ENCODE measurements around the gene EXOC6B. TPM values are rescaled to one million over a fixed set of nuclear protein-coding genes. Genes with fewer than 3 reads are reported as not detected.

The EXOC6B gene
- total and polyA plus RNA-seq, 8 donors: 22.1 to 30.8 (median 25.9) TPM

GRCh38 chr2:72208225-72208624 lies 617.6 kb downstream of the EXOC6B start:
- TF ChIP-seq CTCF (IDR thresholded peaks at IDR 0.05): no peak
- H3K36me3 ChIP-seq: no peaks in the 10 kb centered on the region
- no peaks in the 10 kb centered on the region for H3K27me3 ChIP-seq
- no peaks in the 10 kb centered on the region for H3K4me1 ChIP-seq
- no peak for ATAC-seq
- no peaks in the 10 kb centered on the region for H3K9me3 ChIP-seq
- intact Hi-C loops (cut with DNase I): no loop called here
- H3K27ac ChIP-seq: no peak overlapping the region
- H3K4me3 ChIP-seq: no peak overlapping the region
- DNase-seq: no peak

DNA sequence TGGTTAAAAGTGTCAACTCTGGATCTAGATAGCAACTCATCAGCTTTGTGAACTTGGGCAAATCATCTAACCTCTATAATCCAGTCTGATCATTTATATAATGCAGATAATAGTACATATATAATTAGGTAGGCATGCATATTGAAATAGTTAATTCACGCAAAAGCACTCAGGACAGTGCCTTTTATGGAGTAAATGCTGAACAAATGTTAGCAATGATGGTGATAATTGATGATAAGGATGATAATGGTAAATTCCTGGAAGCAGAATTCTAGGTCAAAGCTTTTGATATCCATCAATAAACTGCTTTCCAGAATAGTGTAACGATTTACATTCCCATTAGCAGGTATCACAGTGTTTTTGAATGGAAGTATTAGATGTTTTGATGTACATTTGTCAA lies 618.5 kb downstream of the EXOC6B start:
- no peaks in the 10 kb centered on the region for H3K4me1 ChIP-seq
- H3K36me3 ChIP-seq: no peaks in the 10 kb centered on the region
- DNase-seq (no peak), ATAC-seq (no peak)
- no peak overlapping the region for H3K27ac ChIP-seq
- no peaks in the 10 kb centered on the region for H3K9me3 ChIP-seq
- TF ChIP-seq CTCF (IDR thresholded peaks at IDR 0.05): no peak
- H3K27me3 ChIP-seq: no peaks in the 10 kb centered on the region
- intact Hi-C loops (cut with DNase I): no loop called here
- H3K4me3 ChIP-seq: no peak overlapping the region

GRCh38 chr2:72205504-72205881 lies 620.3 kb downstream of the EXOC6B start:
- no peaks in the 10 kb centered on the region for H3K4me1 ChIP-seq
- no peak for DNase-seq
- no peaks in the 10 kb centered on the region for H3K9me3 ChIP-seq
- no peak overlapping the region for H3K27ac ChIP-seq
- intact Hi-C loops (cut with DNase I): no loop called here
- no peaks in the 10 kb centered on the region for H3K36me3 ChIP-seq
- ATAC-seq: no peak
- H3K4me3 ChIP-seq: no peak overlapping the region
- no peaks in the 10 kb centered on the region for H3K27me3 ChIP-seq
- no peak for TF ChIP-seq CTCF (IDR thresholded peaks at IDR 0.05)

GRCh38 chr2:72204786-72205503 lies 620.9 kb downstream of the EXOC6B start:
- intact Hi-C loops (cut with DNase I): no loop called here
- no peak for TF ChIP-seq CTCF (IDR thresholded peaks at IDR 0.05)
- Histone ChIP-seq H3K9me3 (no peaks in the 10 kb centered on the region), H3K4me3 (no peak overlapping the region), H3K36me3 (no peaks in the 10 kb centered on the region), H3K4me1 (no peaks in the 10 kb centered on the region), H3K27ac (peak overlapping the region in 1 of 2 donors; percentile 8), H3K27me3 (no peaks in the 10 kb centered on the region)
- no peak for DNase-seq
- ATAC-seq: peak; percentile 64

DNA sequence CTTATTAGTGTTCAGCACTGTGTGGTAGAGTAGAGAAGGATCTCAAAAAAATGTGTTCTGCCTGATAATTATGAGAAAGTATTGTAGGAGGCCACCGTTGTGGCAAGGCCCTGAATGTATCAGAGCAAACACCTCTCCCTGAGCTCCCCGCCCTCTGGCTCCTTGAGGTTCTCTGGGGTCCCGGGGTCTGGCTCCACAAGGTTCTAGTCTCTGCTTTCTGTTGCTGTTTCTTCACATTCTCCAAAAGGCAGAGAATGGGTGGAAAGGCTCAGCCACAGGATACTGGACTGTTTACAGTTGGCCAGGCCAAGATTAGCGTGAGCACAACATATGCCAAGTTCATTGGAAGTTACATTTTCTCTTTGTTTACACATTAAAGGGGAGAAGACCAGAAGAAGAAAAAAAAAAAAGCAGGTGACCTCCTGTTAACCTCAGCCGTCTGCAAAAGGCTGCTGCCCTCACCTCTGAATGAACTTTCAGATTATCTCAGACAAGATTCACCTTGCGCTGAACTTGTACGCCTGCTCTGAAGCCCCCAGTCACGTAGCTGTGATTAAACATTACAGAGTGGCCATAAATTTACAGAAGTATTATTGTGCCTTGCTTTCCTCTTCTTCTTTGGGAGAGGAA lies 621.6 kb downstream of the EXOC6B start:
- H3K4me1 ChIP-seq: no peaks in the 10 kb centered on the region
- no peak for TF ChIP-seq CTCF (IDR thresholded peaks at IDR 0.05)
- no peaks in the 10 kb centered on the region for H3K9me3 ChIP-seq
- peak overlapping the region in 1 of 2 donors; percentile 8 for H3K27ac ChIP-seq
- peak; percentile 26 for ATAC-seq
- no peak overlapping the region for H3K4me3 ChIP-seq
- no peaks in the 10 kb centered on the region for H3K27me3 ChIP-seq
- intact Hi-C loops (cut with DNase I): no loop called here
- DNase-seq: peak in 2 of 4 donors; percentile 51 to 76
- H3K36me3 ChIP-seq: no peaks in the 10 kb centered on the region
